K562 (cell line): ENCODE measurements around the gene EFR3B. TPM values are rescaled to one million over a fixed set of nuclear protein-coding genes. Genes with fewer than 3 reads are reported as not detected.

ENCODE experiments used
- CREM ChIP-seq: IDR thresholded peaks from 2 replicates; pipeline ENCODE4 v1.6.1; 2014; ENCODE audit warnings: antibody characterized with exemption, low read depth
- ESRRA ChIP-seq: fragments of 450-650 bp; IDR thresholded peaks from 2 replicates; pipeline ENCODE4 v1.6.1; 2014; ENCODE audit warnings: low read depth, mild to moderate bottlenecking, moderate library complexity, borderline replicate concordance
- HNRNPH1 ChIP-seq: fragments of 200-400 bp; formaldehyde crosslinking; optimal IDR thresholded peaks from 2 replicates; pipeline ENCODE3; 2017; ENCODE audit warnings: low read depth, mild to moderate bottlenecking, low read length, moderate library complexity
- KDM2B ChIP-seq: fragments of 250-450 bp; sonication (Bioruptor Pico); IDR thresholded peaks from 2 replicates; pipeline ENCODE4 v1.8.0; 2021; ENCODE audit warnings: mild to moderate bottlenecking, moderate library complexity
- MTA2 ChIP-seq: fragments of 450-650 bp; IDR thresholded peaks from 2 replicates; pipeline ENCODE4 v1.6.1; 2016; ENCODE audit warnings: low read depth
- SRF ChIP-seq, 2 experiments: fragments of 250-450, 450-650 bp in 1 of 2; sonication (Bioruptor Pico) in 1 of 2; sonication (generic) in 1 of 2; formaldehyde crosslinking; IDR thresholded peaks; 2 replicates each; pipeline versions ENCODE4 v1.5.0 to v1.5.1; 2020 to 2022; ENCODE audit warnings: mild to moderate bottlenecking in 1 of 2, missing genetic modification reagents in 1 of 2
- ZBTB11 ChIP-seq, 3 experiments: fragments of 200-800 bp in 1 of 3; fragments of 250-450 bp in 1 of 3; fragments of 450-650 bp in 1 of 3; sonication (Bioruptor Pico) in 1 of 3; sonication (Bioruptor generic) in 1 of 3; formaldehyde crosslinking in 1 of 3; IDR thresholded peaks; 2 replicates each; pipeline versions ENCODE4 v1.6.1 to v1.8.0; 2016 to 2022; ENCODE audit warnings: mild to moderate bottlenecking in 2 of 3, missing genetic modification characterization in 2 of 3, missing compliant biosample characterization in 1 of 3, moderate library complexity in 1 of 3
- ZBTB17 ChIP-seq: fragments of 450-650 bp; formaldehyde crosslinking; IDR thresholded peaks from 2 replicates; pipeline ENCODE4 v1.4.0; 2020; ENCODE audit warnings: mild to moderate bottlenecking
- ZNF146 ChIP-seq: IDR thresholded peaks from one replicate; pipeline ENCODE4 v1.6.1; 2018; ENCODE audit warnings: missing compliant biosample characterization; ENCODE audit not compliant: unreplicated experiment
- ZNF217 ChIP-seq: sonication (generic); formaldehyde crosslinking; IDR thresholded peaks from 2 replicates; pipeline ENCODE4 v1.8.0; 2022; ENCODE audit warnings: mild to moderate bottlenecking, missing genetic modification reagents
- ZNF354B ChIP-seq: fragments of 250-450 bp; sonication (Bioruptor Pico); IDR thresholded peaks from 2 replicates; pipeline ENCODE4 v1.4.0; 2020
- ZNF512 ChIP-seq: IDR thresholded peaks from 2 replicates; pipeline ENCODE4 v1.6.1; 2016; ENCODE audit warnings: missing genetic modification characterization, missing compliant biosample characterization
- polyA plus RNA-seq, 8 experiments: library from polyadenylated mRNA; depleted of rRNA in 4 of 8; stranded (reverse) in 5 of 8; unstranded in 3 of 8; fragments of >200 nt; fragmentation: Nextera tagmentation in 2 of 8; fragmentation: Illumina TruSeq in 1 of 8; extraction: Ambion mirVana in 2 of 8; extraction: Trizol in 1 of 8; gene quantifications; 2 replicates each; pipeline versions ENCODE4 v1.2.1 to v1.2.3, GENCODE V29; 2011 to 2014; ENCODE audit warnings: inconsistent platforms in 1 of 8, missing spikeins in 1 of 8
- total RNA-seq, 7 experiments: library from RNA; depleted of rRNA in 6 of 7; stranded (reverse); fragments of >200 nt in 6 of 7; fragmentation: Illumina TruSeq in 2 of 7; extraction: Trizol in 2 of 7; gene quantifications; 2 replicates each; pipeline versions ENCODE4 v1.2.1 to v1.2.3, GENCODE V29; 2011 to 2021; ENCODE audit warnings: low replicate concordance in 1 of 7

EFR3B gene
- total and polyA plus RNA-seq, 9 of the 15 experiments (the other 6 are each of a cell fraction or from before 2014, with no cell fraction given): not detected

- TF ChIP-seq ZBTB11 (CRISPR knock-in tag; IDR thresholded peaks at IDR 0.05) (no peak), CREM (no peak), ZBTB17 (no peak), ESRRA (no peak), HNRNPH1 (no peak), KDM2B (no peak), ZNF512 (no peak), MTA2 (no peak), SRF (CRISPR knock-in tag; IDR thresholded peaks at IDR 0.05) (no peak), ZNF354B (CRISPR knock-in tag) (no peak), ZNF146 (no peak), ZNF217 (CRISPR knock-in tag) (no peak)
Measured at GRCh38 chr2:25122367-25122766, 80.5 kb downstream of the EFR3B start (continued).
